ENCODE measurements around the gene MARS1.

DNA sequence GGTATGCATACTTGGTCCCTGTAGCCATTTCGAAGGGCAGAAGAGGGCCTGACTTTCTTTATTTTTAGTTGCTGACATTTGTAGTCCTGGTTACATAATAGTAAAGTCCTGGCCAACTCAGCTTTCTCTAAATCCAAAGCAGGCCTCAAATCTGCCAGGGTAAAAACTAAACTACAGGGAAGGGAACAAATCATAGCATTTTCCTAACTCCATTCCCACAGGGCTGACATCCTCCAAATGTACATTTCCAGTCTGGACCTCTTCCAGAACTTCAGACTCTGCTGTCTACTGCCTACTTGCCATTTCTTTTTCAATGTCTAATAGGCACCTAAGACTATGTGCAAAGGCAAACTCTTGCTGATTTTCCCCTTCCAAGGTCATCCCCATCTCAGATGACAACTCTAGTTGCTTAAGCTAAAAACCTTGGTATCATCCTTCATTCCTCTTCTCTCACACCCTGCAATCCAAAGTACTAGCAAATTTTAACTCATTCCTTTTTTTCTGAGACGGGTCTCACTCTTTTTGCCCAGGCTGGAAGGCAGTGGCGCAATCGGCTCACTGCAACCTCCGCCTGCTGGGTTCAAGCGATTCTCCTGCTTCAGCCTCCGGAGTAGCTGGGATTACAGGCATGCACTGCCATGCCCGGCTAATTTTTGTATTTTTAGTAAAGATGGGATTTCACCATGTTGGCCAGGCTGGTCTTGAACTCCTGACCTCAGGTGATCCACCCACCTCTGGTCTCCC lies 30.5 kb downstream of the MARS1 start:
- no peak for TF ChIP-seq POLR2A (IDR thresholded peaks at IDR 0.05)
- TF ChIP-seq, protein P1, sequence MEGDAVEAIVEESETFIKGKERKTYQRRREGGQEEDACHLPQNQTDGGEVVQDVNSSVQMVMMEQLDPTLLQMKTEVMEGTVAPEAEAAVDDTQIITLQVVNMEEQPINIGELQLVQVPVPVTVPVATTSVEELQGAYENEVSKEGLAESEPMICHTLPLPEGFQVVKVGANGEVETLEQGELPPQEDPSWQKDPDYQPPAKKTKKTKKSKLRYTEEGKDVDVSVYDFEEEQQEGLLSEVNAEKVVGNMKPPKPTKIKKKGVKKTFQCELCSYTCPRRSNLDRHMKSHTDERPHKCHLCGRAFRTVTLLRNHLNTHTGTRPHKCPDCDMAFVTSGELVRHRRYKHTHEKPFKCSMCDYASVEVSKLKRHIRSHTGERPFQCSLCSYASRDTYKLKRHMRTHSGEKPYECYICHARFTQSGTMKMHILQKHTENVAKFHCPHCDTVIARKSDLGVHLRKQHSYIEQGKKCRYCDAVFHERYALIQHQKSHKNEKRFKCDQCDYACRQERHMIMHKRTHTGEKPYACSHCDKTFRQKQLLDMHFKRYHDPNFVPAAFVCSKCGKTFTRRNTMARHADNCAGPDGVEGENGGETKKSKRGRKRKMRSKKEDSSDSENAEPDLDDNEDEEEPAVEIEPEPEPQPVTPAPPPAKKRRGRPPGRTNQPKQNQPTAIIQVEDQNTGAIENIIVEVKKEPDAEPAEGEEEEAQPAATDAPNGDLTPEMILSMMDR (IDR thresholded peaks at IDR 0.05), result no peak
